ENCODE data around the gene HINFP. TPM values are rescaled to one million over a fixed set of nuclear protein-coding genes. Genes with fewer than 3 reads are reported as not detected.

The HINFP gene
- total RNA-seq, 1 experiment from 2014 or later, result 42.4 TPM

- Histone ChIP-seq H2BK12ac (ENCODE audit: insufficient read length, low read depth, low read length) (no peak overlapping the region), H3K4me2 (ENCODE audit: insufficient read depth, insufficient read length, low read length) (peak overlapping the region; percentile 88), H2BK15ac (ENCODE audit: low read depth, low read length) (no peak overlapping the region), H4K5ac (ENCODE audit: insufficient read length, low read depth, low read length) (no peak overlapping the region), H2AK5ac (ENCODE audit: insufficient read length, low read length) (no peak overlapping the region), H3K4ac (ENCODE audit: low read depth, low read length) (no peak overlapping the region), H4K8ac (replicated peaks; ENCODE audit: insufficient read length, low read depth, low read length) (no peak overlapping the region), H3K79me2 (ENCODE audit: insufficient read depth, low read length) (peaks cover 20% of the 10 kb centered on the region; the same call in 1 of the 2 replicates), H3K9ac (ENCODE audit: extremely low read depth, insufficient read length, low read length) (no peak overlapping the region), H4K20me1 (ENCODE audit: control insufficient read depth, insufficient read depth, insufficient read length) (no peaks in the 10 kb centered on the region), H3K56ac (ENCODE audit: insufficient read length, low read depth, low read length) (no peak overlapping the region), H2BK20ac (ENCODE audit: low read depth, low read length, poor library complexity, severe bottlenecking) (no peak overlapping the region), H3K79me1 (ENCODE audit: insufficient read depth, low read depth, low read length, poor library complexity, severe bottlenecking) (no peaks in the 10 kb centered on the region), H3K4me1 (ENCODE audit: insufficient read depth, low read length) (no peaks in the 10 kb centered on the region; the same call in 1 of the 2 replicates), H4K91ac (ENCODE audit: insufficient read length, low read depth, low read length) (no peak overlapping the region), H2AFZ (ENCODE audit: low read length) (no peak overlapping the region), H3K27me3 (ENCODE audit: insufficient read depth, low read length) (no peaks in the 10 kb centered on the region), H3T11ph (ENCODE audit: low read length) (no peak overlapping the region), H3K14ac (ENCODE audit: insufficient read depth, low read length) (no peak overlapping the region), H3K27ac (ENCODE audit: insufficient read length, low read depth, low read length) (no peak overlapping the region), H3K18ac (ENCODE audit: insufficient read length, low read depth, low read length) (no peak overlapping the region), H2BK120ac (ENCODE audit: low read depth, low read length, poor library complexity, severe bottlenecking) (no peak overlapping the region), H3K23ac (ENCODE audit: insufficient read length, low read depth, low read length) (no peak overlapping the region), H3K23me2 (ENCODE audit: insufficient read length, low read depth, low read length, poor library complexity, severe bottlenecking) (peaks cover 13% of the 10 kb centered on the region), H2BK5ac (ENCODE audit: insufficient read length, low read length) (no peak overlapping the region), H3K9me3 (ENCODE audit: control insufficient read depth, low read depth, low read length) (no peaks in the 10 kb centered on the region)
- Mint-ChIP-seq H3K27me3 (ENCODE audit: low read depth) (no peaks in the 10 kb centered on the region), H3K27ac (peak overlapping the region in 2 of 3 experiments; percentile 85 to 92; a peak in 5 of 7 replicates), H3K4me1 (peaks cover 28 to 29% of the 10 kb centered on the region in 2 experiments), H3K36me3 (ENCODE audit: insufficient read depth in 1 of 3, low read depth in 3 of 3) (peaks cover 19 to 48% (median 41%) of the 10 kb centered on the region in 3 experiments), H3K4me3 (peak overlapping the region; percentile 92 to 94), H3K9me3 (no peaks in the 10 kb centered on the region; a peak in 1 of 5 replicates)
- no peak for DNase-seq
- TF ChIP-seq CTCF (conservative IDR thresholded peaks at IDR 0.05), result no peak
- no CpG with 5 or more reads among the region's 13 CpGs for WGBS (ENCODE audit: extremely low coverage, insufficient read length, low lambda C conversion rate)
Observed at GRCh38 chr11:119091966-119092879, 29.2 kb upstream of the HINFP start.

Measured in H9 (cell line).